ENCODE data around the gene TYW1.
"Not testable (repeated sequence)": the region's sequence is repeated elsewhere in the genome, so short reads cannot be mapped to it uniquely, and the experiment has no call there.

Gene TYW1

DNA sequence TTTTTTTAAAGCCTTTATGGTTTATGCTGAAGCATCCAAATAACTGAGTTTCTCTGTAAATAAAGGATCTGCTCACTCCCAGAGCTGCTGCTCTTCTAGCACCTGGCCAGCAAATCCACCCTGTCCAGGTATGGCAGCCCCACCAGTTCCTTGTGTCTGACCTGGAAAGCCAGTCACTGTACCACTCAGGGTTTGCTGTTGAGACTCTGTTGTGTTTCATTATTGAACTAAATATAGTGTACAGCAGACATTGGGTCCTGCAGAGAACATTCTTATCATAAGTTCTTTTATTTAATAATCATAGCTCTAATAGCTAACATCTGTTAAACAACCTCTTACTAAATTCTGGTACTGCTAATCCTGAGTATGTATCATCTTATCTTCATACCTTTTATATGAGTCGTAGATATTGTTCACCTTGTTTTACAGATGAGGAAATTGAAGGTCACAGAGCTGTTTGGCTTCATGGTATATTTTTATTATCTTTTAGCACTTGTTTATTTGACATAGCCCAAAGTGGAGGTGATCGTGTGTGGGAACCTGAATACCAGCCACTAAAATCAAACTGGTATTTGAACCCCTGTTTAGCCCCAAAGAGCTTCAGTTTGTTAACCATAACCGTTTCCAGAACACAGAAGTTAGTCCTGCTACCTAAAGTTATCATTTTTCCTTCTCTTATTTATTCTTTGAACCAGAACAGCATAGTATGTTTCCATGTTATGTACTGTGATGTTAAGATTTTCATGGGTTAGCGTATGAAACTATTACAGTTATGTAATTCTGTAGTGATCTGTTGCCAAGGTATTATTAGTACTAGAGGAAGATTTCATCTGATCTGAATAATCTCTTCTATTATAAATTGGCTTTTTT, 139.2 kb downstream of the TYW1 start:
- DNase-seq, result not testable (repeated sequence)

- not testable (repeated sequence) for DNase-seq
These were observed 140.9 kb downstream of the TYW1 start for GRCh38 chr7:67137489-67137888.

DNA sequence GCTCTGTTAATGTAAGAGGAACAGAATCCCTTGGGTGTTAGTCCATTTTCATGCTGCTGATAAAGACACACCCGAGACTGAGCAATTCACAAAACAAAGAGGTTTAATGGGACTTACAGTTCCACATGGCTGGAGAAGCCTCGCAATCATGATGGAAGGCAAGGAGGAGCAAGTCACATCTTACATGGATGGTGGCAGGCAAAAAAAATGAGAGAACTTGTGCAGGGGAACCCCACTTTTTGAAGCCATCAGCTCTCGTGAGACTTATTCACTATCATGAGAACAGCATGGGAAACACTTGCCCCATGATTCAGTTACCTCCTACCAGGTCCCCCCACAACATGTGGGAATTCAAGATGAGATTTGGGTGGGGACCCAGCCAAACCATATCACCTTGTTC, 143.2 kb downstream of the TYW1 start:
- not testable (repeated sequence) for DNase-seq

GRCh38 chr7:67141001-67141400, 144.4 kb downstream of the TYW1 start:
- not testable (repeated sequence) for DNase-seq

- not testable (repeated sequence) for DNase-seq
These were observed 146.6 kb downstream of the TYW1 start for GRCh38 chr7:67143091-67143786.

DNA sequence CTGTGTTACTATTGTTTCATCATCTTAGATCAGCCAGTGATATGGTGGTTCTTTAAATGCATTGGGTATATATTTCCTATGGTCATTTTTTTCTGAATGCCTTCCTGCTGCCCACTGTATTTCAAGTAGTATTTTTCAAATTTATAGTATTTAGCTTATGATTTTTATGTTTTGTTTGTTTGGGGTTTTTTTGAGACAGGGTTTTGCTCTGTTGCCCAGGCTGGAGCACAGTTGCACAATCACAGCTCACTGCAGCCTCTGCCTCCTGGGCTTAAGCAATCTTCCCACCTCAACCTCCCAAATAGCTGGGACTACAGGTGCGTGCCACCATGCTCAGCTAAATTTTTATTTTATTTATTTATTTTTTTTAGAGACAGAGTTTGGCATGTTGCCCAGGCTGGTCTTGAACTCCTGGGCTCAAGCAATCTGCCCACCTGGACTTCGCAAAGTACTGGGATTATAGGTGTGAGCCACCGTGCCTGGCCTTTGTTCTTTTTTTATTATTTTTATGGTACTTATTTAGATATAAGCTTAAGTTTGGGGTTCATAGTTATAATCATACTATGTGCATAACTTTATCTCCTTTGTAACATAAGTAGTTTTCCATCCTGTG, 149.1 kb downstream of the TYW1 start:
- not testable (repeated sequence) for DNase-seq

- not testable (repeated sequence) for DNase-seq
These were observed 152.5 kb downstream of the TYW1 start for GRCh38 chr7:67149131-67149530.

GRCh38 chr7:67154374-67154773, 157.7 kb downstream of the TYW1 start:
- DNase-seq, result not testable (repeated sequence)

GRCh38 chr7:67156064-67156463, 159.4 kb downstream of the TYW1 start:
- DNase-seq, result not testable (repeated sequence)

DNA sequence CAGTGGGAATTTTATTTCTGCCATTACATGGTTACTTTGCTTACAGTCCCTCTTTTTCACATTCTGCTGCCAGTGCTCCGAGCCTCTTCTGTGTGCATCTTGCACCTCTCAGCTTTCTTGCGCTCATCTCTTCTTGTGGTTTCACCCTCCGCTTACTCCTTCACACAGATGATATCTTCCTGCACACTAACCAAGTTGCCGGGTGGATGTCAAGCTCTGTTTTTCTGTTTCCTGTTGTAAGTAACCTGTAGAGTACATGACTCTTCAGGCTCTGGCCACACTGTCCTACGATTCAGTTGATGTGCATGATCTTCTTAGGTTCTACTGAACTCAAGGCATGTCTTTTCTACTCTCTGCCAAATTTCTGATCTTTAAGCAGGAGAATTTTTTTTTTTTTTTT, 166.7 kb downstream of the TYW1 start:
- peak; percentile 1 for DNase-seq

GRCh38 chr7:67171151-67171550, 174.5 kb downstream of the TYW1 start:
- not testable (repeated sequence) for DNase-seq

DNA sequence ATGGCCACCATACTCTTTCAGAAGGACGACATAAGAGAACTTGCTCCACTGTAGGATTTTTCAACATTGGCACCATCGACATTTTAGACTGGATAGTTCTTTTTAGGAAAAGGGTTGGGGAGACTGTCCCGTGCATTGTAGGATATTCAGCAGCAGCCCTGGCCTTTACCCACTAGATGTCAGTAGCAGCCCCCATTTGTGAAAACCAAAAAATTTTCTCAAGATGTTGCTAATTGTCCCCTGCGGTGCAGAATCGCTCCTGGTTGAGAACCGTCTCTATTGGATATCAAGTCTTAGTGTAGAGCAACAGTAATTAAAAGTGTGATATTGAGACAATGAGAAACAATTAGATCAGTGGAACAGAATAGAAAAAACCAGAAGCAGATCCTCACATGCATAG, 180.1 kb downstream of the TYW1 start:
- not testable (repeated sequence) for DNase-seq

- not testable (repeated sequence) for DNase-seq
These were observed 182.5 kb downstream of the TYW1 start for GRCh38 chr7:67178915-67179688.

DNA sequence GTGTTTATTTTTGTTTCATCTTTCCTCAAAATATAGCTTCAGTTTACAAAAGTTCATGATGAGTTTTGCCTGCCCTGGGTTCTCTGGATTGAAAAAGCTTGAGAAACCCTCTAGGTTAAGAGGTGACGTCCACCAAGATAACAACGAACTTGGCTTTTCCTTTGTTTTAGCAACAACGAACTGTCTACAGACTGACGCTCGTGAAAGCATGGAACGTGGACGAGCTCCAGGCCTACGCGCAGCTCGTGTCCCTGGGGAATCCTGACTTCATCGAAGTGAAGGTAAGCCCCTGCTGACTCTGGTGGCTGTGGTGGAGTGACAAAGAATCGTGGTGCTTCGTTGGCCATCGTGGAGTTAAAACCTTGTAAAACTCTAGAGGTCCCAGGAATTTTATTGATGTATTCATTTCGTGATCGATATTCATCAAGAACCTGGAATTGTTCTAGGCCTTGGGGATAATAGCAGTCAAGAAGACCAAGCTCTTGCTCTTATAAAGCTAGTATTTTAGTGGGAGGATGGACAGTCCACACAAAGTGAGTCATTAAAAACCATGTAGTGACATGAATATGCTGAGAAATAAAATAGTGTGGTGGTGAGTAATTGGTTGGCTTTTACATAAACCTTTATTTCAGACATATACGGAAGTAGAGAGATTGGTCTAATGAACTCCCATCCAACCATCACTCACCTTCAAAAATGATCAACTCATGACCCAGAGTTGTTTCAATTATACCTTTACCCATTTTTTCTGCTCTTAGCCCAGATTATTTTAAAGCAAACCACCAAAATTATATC, 186.5 kb downstream of the TYW1 start:
- not testable (repeated sequence) for DNase-seq

DNA sequence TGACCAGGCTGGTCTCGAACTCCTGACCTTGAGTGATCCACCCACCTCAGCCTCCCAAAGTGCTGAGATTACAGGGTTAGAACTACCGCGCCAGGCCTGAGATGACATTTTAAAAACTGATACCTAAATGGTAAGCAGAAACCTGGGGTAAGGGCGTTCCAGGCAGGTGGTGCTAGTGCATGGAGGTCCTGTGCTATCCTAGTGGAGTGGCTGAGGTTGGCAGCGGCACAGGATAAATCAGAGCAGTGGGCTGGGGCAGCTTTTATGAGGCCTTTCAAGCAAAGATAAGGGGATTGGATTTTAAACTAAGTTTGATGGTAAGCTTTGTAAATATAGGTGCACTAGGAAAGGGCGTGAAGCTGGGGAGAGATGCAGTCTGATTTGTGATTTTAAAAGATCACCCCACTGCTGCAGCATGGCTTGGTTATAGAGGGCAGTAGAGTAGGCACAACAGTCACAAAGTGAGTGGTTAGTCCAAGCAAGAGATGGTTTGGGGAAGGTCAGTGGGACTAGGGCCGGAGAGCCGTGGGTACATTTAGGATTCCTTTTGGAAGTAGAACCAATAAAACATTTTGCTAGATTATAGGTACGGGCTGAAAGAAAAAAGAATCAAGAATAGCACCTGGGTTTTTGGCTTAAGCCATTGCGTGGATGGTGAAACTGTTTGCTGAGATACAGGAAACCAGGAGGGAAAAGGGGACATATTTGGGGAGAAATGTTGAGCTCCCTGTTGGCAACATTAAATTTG, 188.5 kb downstream of the TYW1 start:
- DNase-seq, result not testable (repeated sequence)

DNA sequence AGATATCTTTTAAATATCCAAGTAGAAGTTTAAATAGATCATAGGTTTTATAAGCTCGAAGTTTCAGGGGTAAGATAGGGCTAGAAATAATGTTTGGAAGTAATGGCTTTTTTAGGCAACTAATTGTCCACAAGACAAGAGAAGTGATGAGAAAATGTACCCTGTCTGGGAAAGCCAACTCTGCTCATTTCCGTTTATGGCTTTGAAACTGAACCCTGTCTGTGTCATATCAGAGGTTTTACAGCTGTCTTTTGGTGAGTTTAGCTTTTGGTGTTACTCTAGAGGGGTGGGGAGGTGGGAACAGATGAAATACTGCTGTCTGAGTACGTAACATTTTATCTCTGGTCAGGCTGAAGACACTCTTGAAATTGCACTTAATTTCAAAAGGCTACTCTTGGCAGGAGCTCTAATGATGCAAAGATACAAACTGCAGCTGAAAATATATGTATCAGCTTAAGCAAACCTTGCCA, 189.1 kb downstream of the TYW1 start:
- DNase-seq, result not testable (repeated sequence)

DNA sequence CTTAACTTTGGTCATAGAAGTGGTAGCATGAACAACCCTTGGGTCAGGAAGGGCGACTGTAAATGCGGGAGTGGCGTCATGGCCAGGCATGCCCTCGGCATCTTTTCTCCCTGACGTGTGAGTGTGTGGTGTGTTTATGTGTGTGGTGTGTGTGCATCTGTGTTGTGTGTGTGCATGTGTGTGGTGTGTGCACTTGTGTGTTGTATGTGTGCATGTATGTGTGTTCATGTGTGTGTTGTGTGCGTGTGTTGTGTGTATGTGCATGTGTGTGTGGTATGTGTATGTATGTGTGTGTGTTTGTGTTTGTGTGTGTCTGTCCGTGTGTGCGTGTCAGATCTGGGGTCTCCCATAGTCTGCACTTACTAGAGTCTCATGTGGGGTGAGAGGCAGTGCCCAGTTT, 192.5 kb downstream of the TYW1 start:
- DNase-seq, result not testable (repeated sequence)

- DNase-seq, result not testable (repeated sequence)
These were observed 193.3 kb downstream of the TYW1 start for GRCh38 chr7:67189801-67190465.

DNA sequence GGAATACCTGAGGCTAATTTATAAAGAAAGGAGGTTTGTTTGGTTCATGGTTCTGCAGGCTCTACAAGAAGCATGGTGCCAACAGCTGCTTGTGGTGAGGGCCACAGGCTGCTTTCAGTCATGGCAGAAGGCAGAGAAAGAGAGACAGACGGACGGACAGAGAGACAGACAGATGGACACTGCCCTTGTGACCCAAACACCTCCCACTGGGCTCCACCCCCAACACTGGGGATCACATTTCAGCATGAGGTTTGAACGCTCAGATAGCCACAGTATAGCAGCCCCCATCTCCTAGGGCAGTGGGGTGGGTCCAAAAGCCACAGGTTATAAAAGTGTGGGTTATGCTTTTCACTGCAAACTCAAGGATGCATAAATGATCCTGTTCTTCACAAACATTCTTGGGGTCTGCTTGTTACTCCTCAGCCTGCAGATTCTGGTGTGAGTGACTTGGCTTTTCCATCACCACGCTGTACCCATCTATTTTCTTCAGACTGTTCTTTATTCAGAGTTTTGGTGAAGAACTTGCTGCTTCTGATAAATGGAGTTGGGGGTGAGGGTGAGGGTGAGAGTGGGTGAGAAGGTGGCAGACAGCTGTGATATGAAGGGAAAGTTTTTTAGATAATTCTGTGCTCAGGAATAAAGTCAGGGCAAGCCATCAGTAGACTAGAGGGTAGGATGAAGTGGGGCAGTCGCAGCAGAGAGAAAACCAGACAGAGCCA, 194.5 kb downstream of the TYW1 start:
- not testable (repeated sequence) for DNase-seq

Data from activated CD4-positive, alpha-beta T cell treated with anti-CD3 and anti-CD28 coated beads, Interleukin-2, amount 50 U/mL, for 1 hour (primary cell).